ENCODE data around the gene YIPF7.

YIPF7 gene

GRCh38 chr4:44616621-44617020, 34.8 kb downstream of the YIPF7 start:
- DNase-seq, result no peak

GRCh38 chr4:44583393-44583792, 68.0 kb downstream of the YIPF7 start:
- no peak for DNase-seq

- DNase-seq, result no peak
Measured at GRCh38 chr4:44580231-44580630, 71.2 kb downstream of the YIPF7 start.

DNA sequence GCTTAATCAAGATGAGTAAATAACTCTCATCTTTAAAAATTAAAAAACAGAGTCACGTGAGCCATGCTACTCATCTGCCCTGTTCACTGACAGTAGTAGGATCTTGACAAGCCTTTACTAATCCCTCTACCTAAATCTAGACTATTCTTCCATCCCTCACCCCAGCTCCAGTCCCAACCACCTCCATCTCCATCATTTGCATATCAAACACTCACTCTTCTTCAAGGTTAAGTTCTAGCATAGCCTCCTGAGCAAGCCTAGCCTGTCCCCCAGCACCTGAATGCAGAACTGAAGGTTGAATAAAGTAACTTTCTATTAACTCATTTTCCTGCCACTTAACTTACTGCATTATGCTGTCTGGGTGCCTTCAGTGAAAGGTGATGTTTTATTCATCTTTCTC, 72.5 kb downstream of the YIPF7 start:
- no peak for DNase-seq
